ENCODE data around the gene POLR3GL. TPM values are rescaled to one million over a fixed set of nuclear protein-coding genes. Genes with fewer than 3 reads are reported as not detected.

Gene POLR3GL
- total RNA-seq, 2 experiments from 2014 or later = 19.8 to 27.3 TPM

GRCh38 chr1:145917595-145917994, 46.9 kb upstream of the POLR3GL start:
- POLR2A ChIA-PET = interaction anchor here (2.0 kb wide), 1 partner anchor 10 kb away, joined by 5 read pairs; the partner anchor contains the start of gene RBM8A
- peak overlapping the region; percentile 70; the same call in 1 of the 2 replicates for H2AFZ ChIP-seq (ENCODE audit: low read length)
- intact Hi-C loops (cut with micrococcal nuclease; ENCODE audit: unreplicated experiment) = no loop called here
- H3K79me2 ChIP-seq (ENCODE audit: insufficient read depth, low read depth, low read length) = no peaks in the 10 kb centered on the region
- peaks cover 25% of the 10 kb centered on the region; the same call in 1 of the 2 replicates for H3K36me3 ChIP-seq (ENCODE audit: insufficient read depth, low read length)
- DNase-seq (ENCODE audit: low spot score) = no peak
- peak overlapping the region; percentile 77 for H3K4me2 ChIP-seq (ENCODE audit: low read length)
- H3K4me3 ChIP-seq (ENCODE audit: low read depth, low read length, poor library complexity, severe bottlenecking) = peak overlapping the region; percentile 85
- H3K4me1 ChIP-seq (ENCODE audit: insufficient read depth, low read length, poor library complexity, severe bottlenecking) = peaks cover 17% of the 10 kb centered on the region
- no peak overlapping the region for H3K27ac ChIP-seq (ENCODE audit: low read depth, low read length, poor library complexity, severe bottlenecking)
- BruUV-seq (replicated peaks) = no TSS peak
- CTCF ChIA-PET (ENCODE audit: unreplicated experiment) = no interaction called here
- H4K20me1 ChIP-seq (ENCODE audit: insufficient read depth, low read length) = no peaks in the 10 kb centered on the region
- H3K9me2 ChIP-seq (ENCODE audit: insufficient read depth, low read length) = no peaks in the 10 kb centered on the region
- no peaks in the 10 kb centered on the region for H3K9me3 ChIP-seq (ENCODE audit: low read length)
- TF ChIP-seq CTCF (conservative IDR thresholded peaks at IDR 0.05; ENCODE audit: low read length) (no peak), EZH2phosphoT487 (IDR thresholded peaks at IDR 0.05; ENCODE audit: borderline replicate concordance, low read depth, low read length) (no peak)

GRCh38 chr1:145918144-145918991, 46.1 kb upstream of the POLR3GL start, which contains the start of gene PEX11B:
Gene PEX11B, minus strand, starts transcription at chr1:145918717. Its CDS starts 29 bp downstream, at chr1:145918688.
- ChIA-PET POLR2A (interaction anchor here (0.5 to 2.0 kb wide), 7 partner anchors 9 to 66 kb away, joined by 3 to 9 read pairs (median 3); partner anchors contain the start of genes LIX1L and RBM8A), CTCF (ENCODE audit: unreplicated experiment) (interaction anchor here (0.6 to 0.9 kb wide), 3 partner anchors 9 to 83 kb away, joined by 3 read pairs; partner anchors contain the start of genes POLR3GL and RBM8A)
- no peaks in the 10 kb centered on the region for H3K9me3 ChIP-seq (ENCODE audit: low read length)
- peak within 1 kb of the TSS; percentile 70; the same call in 1 of the 2 replicates for H2AFZ ChIP-seq (ENCODE audit: low read length)
- peak within 1 kb of the TSS; percentile 85 for H3K4me3 ChIP-seq (ENCODE audit: low read depth, low read length, poor library complexity, severe bottlenecking)
- peak within 1 kb of the TSS; percentile 58 for H3K27ac ChIP-seq (ENCODE audit: low read depth, low read length, poor library complexity, severe bottlenecking)
- peak; percentile 89 for DNase-seq (ENCODE audit: low spot score)
- H3K9me2 ChIP-seq (ENCODE audit: insufficient read depth, low read length) = no peaks in the 10 kb centered on the region
- H3K79me2 ChIP-seq (ENCODE audit: insufficient read depth, low read depth, low read length) = no peaks in the 10 kb centered on the region
- H3K36me3 ChIP-seq (ENCODE audit: insufficient read depth, low read length) = peaks cover 28% of the 10 kb centered on the region
- TF ChIP-seq EZH2phosphoT487 (IDR thresholded peaks at IDR 0.05; ENCODE audit: borderline replicate concordance, low read depth, low read length) (no peak), CTCF (conservative IDR thresholded peaks at IDR 0.05; ENCODE audit: low read length) (no peak)
- no TSS peak for BruUV-seq (replicated peaks)
- intact Hi-C loops (cut with micrococcal nuclease; ENCODE audit: unreplicated experiment) = no loop called here
- peaks cover 16% of the 10 kb centered on the region for H3K4me1 ChIP-seq (ENCODE audit: insufficient read depth, low read length, poor library complexity, severe bottlenecking)
- H4K20me1 ChIP-seq (ENCODE audit: insufficient read depth, low read length) = no peaks in the 10 kb centered on the region
- peak within 1 kb of the TSS; percentile 77 for H3K4me2 ChIP-seq (ENCODE audit: low read length)
